HG02588 (cell line): ENCODE data around the gene RTN1.

Experiments used
- ATAC-seq: cut with Tn5 transposase; IDR thresholded peaks from one replicate; pipeline ENCODE4 v1.9.1; 2021; ENCODE audit warnings: mild to moderate bottlenecking, moderate library complexity; ENCODE audit not compliant: unreplicated experiment

Gene RTN1

DNA sequence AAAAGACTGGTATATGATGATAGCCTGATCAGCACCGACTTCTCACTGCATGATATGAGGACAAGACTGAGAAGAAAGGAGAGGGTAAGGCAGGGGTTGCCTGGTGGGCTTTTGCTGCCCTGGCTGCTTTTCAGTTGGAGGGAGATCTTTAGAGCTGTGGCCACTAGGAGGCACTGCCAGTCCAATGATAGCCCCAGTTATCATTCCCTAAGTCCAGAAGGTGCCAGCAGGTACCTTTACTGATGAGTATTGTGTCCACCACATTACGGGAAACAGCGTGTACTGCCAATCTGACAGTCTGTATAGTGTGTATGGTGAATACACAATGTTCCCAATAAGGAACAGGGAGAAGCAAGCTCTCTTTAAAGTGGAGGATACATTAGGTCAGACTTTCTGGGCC lies 238.2 kb downstream of the RTN1 start:
- no peak for ATAC-seq

DNA sequence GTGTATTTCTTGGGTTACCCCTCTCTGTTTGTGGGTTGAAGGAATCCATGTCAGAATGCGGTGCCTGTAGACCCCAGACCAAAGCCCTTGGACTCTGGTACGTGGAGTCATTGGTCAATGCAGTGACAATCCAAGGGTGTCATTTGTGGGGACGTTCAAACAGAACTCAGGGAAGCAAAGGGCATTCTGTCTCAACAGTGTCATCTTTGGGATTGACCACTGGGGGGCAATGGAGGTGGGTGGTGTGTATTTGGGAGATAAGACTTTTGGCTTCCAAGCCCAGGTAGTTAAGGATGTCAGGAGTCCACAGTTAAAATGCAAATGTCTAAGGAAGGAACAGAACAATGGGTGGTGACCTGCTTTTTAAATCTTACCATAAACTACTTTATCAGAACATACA lies 239.3 kb downstream of the RTN1 start:
- ATAC-seq, result no peak

DNA sequence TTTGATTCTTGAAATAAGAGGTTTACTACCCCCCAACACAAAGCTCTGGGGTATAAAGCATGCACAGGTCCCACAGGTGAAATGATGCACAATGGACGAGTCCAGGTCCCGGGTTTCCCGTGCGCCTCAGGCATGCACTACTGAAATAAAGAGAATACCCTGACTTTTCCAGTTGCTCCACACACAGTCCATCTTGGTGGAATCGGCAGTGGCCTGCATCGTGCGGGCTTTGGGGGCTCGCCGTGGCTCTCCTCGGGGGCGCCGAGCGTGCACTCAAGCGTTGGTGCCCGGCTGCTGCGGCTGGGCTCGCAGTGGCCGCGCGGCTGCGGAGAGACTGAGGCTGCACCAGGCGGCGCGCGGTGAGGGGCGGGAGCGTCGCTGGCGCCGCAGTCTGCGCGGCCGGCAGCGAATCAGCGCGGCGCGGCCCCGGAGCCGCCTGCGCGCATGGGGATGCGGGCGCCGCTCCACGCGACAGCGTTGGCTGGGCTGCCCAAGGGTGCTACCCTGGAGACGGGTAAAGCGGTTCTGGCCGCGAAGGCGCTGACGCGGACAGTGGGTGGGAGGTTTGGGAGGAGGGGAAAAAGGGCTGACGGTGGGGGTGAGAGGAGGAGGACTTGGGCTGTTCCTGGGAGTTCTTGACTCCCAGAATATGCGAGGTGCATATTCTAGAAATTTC lies 240.2 kb downstream of the RTN1 start:
- ATAC-seq, result no peak

DNA sequence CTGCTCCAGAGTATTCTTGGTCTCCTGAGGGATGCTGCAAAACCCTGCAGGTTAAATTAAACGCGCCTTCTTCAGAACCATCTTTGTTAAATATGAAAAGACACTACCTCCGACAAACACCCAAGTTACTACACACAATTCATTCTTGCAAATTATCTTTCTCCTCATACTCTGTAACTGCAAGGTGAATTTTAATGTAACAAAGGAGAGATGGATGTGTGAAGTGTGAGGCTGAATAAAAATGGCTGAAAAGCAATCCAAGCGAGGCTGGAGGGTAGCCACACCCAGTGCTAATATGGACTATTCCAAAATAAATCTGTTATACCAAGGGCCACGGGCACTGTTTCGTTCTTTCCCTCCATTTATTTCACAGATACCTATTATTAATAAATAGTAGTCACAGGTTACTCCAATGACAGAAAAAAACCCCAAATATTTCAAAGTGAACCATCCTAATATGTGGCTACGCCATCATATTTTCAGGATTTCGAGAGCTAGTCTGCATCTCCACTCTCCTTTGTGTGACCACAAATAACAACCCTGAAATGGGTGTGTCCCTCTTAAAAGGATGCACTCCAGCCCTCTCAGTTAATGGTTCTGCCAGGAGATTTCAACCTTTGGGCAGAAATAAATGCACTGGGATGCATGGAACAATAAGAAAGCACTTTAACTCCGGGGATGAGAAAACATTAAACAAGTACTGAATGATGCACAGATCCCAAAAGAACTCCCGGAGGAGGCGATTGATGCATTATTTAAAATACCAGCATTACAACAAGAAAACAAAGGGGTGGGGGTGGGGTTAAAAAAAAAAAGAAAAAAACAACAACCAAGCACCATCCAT lies 240.9 kb downstream of the RTN1 start:
- no peak for ATAC-seq

DNA sequence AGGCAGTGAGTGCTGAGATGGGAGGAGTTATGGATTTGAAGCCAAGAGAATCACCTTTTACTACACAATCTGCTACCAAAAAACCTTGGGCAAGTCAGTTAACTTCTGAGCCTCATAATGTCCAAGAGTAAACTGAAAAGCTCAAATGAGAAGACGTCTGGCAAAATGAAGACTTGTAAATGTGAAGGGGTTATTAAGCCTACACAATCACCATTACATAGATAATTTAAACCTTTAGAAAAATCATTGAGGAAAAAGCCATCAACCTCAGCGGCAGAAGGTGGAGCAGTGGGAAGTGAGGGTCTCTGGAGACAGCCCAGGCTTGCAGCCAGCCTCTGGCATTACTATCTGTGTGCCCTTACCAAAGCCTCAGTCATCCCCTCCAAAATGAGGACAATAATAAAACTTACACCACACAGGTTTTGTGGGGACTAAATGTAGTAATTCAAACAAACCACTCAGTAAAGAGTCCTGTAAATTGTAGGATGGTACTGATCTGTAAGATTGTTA lies 243.5 kb downstream of the RTN1 start:
- ATAC-seq, result no peak

DNA sequence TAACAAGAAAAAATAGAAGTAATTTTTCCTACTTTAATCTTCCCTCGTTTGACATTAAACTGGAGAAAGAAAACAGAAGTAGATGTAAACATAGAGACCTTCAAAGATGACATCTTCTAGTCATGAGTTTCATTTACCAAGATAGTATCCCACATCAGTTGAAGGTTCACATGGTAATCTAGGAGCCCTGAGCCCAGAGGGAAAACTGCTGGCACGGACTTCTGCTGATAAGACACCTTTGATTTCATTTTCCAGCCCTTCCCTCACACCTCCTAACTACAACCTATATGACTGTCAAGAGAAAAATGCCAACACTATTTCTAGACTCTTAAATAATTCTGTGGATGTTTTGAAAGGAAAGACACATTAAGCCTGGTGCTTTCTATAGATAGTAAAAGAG lies 247.9 kb downstream of the RTN1 start:
- no peak for ATAC-seq

DNA sequence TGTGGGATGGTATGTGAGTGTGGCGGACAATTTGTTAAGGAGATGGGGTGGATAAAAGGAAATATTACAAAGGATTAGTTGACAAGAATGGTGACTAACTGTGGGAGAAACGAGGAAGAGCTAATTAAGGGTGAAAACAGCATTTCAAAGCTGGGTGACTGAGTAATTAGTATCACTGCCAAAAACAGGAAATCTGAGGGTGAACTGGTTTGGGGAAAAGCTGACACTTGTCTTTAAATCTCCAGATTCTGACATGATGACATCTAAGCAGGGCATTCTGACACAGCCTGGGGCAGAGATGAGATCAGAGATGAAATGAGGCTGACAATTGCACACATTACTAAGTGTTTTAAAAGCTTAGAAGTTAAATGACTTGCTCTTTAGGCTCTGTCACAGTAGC lies 251.5 kb downstream of the RTN1 start:
- ATAC-seq, result no peak

DNA sequence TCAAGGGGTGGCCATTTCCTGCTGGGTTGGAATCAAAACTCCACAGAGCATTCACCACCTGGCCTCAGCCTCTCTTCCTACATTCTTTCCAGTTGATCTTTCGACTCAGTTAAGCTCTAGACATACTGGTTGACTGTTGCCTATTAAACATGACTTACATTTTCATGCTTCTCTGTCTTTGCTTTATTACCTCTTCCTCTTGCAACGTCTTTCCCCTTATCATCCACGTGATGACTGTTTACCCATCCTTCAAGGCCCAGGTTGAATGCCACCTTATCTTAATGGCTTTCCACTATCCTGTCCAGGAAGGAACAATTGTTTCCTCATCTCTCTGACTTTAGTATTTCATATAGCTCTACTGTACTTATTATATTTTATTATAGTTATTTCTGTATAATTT lies 269.5 kb downstream of the RTN1 start:
- no peak for ATAC-seq

DNA sequence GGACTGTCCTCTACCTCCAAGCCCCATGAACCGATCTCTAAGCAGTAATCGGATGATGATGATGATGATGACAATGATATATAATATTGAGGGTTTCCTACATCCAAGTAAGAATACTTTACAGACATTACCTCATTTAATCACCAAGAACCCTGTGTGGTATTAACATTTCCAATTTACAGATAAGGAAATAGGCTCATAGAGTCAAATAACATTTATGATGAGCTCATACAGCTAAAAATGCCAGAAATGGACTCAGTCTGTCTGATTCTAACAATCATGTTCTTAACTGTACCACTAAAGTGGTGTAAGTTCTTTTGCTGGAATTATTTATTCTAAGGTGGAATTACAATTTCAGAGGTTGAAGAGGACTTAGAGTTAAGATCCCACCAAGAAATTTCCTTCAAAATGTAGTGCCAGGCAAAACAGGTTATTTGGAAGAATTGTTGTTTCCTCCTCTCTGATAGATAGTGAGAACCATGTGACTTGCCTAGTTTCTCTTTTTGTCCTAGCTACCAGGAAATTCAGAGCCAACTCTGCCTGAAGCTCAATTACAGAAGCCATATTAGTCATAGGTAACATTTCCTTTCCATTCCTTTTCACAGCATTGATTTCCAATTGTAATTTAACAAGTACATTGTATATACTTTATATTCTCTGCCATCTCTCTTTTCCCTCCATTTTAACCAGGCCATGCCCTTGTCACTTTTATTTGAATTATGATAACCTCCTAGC lies 270.2 kb downstream of the RTN1 start:
- no peak for ATAC-seq

DNA sequence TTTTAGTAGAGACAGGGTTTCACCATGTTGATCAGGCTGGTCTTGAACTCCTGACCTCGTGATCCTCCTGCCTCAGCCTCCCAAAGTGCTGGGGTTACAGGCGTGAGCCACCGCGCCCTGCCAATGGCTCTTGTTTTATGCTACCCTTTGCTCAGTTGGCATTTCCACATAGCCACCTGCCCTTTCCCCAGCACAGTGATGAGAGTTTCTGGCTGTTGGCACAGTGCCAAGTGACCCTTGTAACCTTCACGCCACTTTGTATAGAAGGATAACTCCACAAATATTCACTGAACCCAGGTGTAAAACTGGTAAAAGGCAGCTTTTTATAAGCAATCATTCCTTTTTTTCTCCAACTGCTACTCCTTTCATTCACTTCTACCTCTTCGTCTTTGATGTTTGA lies 275.5 kb downstream of the RTN1 start:
- ATAC-seq, result no peak

DNA sequence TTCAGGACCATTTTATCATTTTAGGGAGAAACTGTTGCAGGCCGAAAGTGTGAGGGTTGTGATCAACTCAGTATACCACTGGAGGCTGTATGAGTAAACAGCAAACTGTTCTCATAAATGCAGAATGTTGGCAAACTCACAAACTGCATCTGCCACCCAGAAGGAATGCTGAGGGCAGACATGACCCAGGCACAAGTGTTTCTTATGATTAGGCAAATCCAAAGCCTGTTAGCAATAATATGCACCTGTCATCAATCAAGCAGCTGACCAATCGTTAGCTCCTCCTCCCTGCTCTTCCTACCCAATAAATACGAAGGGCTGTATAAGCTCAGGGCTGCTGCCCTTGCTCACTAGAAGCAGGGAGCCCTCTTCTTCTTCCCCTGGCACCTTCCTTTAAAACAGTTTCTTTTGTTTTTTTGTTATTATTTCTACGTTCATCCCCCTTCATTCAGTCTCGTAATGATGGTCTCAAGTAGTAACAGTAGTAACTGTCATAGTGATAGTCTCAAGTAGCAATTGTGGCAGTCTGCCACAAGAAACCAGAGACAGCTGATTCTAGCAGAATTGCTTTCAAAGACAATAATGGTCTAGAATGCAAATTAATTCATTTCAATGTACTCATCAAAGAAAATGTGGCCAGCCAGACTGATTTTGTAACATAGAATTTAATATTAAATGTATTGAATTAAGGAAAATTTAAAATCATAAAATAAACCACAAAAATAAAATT lies 278.8 kb downstream of the RTN1 start:
- no peak for ATAC-seq

DNA sequence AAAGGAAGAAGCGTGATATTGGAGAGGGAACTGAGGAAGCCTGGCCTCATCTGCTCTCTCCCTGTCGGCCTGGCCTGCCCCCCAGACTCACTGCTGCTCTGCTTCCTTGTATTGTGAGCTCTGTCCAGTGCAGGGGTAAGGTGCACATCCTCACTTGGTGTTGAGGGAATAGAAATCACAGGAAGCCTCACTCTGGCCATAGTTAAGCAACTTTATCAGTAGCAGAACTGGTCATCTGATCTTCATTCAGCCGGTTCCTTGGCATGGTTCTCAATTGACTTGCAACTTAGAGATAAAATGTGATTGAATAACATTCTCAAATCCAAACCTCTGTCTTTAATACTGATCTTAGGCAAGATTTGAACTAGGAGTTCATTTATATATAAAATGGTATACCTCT lies 282.5 kb downstream of the RTN1 start:
- ATAC-seq, result no peak

DNA sequence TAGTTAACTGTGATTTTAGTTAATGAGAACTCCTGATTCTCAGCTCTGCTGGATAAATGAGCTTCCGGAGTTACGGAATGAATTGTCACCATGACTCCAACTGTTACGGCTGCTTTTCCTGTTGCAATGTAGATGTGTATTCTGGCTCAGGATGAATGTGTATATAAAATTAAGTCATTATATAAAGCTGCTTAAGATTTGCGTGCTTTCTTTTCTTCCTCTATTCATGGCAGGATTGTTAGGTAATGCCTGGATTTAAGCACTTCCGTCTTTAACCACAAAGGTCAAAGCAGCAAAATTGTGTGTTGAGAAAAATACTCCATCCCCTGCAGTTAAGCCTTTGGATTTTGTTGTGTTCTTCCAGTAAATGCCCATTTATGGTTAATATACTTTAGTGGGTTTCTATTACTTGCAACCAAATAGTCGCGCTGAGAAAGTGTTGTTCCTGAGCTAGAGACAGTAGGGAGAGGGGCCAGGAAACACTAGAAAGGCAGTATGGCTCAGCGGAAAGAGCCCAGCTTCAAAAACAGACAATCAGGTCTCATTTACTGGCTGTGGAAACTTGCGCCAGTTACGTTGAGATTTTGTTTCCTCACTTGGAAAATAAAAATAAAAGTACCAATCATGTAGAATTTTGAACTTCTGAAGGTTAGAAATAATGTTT lies 284.6 kb downstream of the RTN1 start:
- ATAC-seq, result no peak

DNA sequence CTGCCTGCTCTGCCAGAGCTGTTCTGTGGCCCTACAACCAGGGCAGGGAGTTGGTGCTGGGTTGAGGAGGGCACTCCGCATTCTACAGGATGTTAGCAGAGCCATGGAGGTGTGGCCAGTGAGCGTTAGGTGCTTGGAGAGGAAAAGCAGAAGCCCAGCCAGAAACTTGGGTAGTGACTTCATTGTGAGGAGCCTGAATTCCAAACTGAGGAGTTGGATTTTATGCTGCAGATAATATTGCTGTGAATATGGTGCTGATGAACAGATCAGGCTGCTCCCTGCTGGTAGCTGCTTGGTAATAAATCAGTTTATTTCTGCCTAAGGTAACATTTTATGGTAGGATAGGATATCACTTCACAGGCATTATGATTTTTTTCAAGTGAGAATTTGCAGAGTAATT lies 286.8 kb downstream of the RTN1 start:
- ATAC-seq, result no peak

DNA sequence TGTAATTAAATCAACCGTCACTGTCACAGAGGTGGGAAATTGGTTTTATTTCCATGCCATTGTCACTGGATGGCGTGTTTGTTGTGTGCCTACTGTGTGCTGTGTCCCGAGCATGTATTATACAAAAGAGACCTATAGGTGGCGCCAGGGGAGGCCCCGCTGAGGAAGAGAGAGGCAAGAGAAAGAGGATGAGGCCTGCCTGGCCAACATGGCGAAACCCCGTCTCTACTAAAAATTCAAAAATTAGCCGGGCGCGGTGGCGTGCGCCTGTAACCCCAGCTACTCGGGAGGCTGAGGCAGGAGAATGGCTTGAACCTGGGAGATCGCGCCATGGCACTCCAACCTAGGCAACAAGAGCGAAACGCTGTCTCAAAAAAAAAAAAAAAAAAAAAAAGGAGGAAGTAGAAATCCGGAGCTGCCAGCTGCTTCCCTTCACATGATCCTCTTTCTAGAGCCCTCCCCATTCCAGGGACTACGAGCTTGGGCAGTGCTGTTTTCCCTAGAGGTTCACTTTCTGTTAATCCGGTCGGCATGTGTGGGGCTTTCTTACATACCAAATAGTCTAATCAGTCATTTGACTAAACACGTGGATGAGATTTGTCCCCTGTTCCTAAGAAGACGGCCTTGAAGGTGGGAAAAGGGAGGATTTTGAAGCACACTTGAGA lies 287.6 kb downstream of the RTN1 start:
- ATAC-seq, result no peak

DNA sequence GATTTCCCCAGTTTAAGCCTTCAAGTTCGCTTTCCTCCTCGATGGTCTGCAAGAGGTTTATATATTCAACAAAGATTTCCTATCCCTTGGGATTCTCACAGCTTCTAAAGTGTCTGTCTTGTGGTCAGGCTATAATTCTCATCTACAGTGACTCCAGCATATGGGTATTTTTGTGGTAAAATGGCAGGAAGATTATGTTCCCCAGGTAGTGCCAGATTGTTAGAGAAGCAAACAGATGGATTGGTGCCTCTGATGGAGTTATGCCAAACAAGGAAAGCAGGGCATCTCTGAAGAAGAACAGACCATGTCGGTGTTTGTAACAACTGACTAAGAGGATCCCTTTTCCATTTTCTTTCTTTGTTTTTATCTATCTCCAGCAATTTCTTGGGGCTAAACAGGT lies 288.4 kb downstream of the RTN1 start:
- no peak for ATAC-seq

DNA sequence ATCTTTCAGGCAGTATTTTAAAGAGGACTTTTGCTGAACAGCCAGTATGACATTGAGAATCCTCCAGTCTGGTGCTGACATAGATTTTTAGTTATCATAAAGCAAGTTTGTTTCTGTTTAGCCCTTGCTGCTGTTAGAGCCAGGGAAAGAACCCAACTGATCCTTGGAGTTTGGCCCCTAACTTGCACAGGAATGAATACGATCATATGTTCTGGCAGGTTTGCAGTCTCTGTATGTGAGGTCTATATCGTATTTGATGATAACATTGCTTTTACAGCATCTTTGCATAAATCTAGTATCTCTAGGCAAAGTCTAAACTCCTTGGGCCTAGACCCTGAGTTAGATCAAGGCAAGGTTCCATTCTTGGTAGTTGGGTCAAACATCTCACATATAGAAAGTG lies 289.7 kb downstream of the RTN1 start:
- no peak for ATAC-seq

DNA sequence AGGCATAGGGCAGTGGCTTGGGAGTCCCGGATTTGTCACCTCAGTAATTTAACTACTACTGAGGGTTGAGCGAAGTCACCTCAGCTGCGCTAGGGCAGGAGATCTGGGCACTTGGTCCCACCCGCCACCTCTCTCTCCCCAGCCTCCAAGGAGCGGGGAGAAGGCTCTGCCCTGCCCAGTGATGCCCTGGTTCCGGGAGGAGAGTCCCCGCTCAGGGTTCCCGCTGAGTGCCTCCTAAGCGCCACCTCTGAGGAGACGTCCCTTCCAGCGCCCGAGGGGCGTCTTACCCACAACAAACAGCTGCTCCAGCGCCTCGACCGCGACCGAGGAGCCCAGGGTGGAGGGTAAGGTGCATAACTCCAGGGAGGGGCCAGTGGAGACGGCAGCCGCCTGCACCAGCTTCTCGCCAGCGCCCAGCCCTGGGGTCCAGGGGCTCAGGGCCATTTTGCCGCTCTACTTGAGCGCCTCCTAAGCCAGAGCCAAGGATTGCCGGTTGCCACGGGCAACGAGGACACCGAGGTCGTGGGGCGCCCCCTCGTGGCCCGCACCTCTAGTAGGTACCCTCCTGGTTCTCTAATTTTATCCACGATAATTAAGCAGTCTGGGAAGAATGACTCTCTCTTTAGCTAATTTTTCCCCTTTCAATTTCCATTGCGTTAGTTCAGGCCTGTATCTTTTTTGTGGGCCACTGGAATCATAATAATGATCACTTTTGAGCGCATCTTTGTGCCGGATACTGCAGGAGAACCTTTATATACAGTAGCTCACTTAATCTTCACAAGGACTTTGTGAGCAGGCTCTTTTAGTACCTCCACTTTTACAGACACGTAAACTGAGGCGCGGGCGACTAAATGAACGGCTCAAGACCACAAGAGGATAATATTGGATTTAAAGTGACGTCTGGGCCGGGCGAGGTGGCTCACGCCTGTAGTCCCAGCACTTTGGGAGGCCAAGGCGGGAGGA lies 294.0 kb downstream of the RTN1 start, which contains the start of gene CCDC175:
Gene CCDC175, minus strand, starts transcription at position 481 of the 963 bp plus-strand sequence. Its CDS starts 37 bp downstream, at position 444.
- ATAC-seq, result peak; percentile 94

DNA sequence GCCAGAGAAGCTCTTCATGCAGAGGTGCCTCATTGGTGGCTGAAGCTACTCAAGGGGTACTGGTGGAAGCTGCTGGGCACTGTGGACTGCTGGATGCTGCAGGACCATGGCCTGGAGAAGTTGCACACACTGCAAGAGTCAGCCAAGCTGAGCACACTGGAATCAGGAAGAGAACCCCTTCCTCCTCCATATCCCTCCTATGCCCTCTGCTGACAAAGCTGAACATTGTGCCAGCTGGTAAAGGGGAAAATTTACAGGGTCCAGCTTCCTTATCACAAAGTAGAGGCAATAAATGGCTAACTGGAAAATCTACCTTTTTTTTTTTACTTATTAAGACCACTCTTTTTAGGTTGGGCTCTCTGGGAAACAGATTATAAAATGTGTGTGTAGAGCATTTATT lies 300.5 kb downstream of the RTN1 start:
- ATAC-seq, result no peak
